DOHH2 (cell line): ENCODE measurements around the gene TUBB2B.
A peak's percentile ranks its signal among the peaks of the same experiment; 100 is the strongest.

Experiments used
- H3F3A ChIP-seq: fragments of 200-600 bp; sonication (generic), shearing (Covaris generic); 2 replicates; pipeline ENCODE4 v1.6.0; 2016; ENCODE audit warnings: antibody characterized with exemption, mild to moderate bottlenecking; ENCODE audit not compliant: control insufficient read depth, insufficient read depth
- H3K27ac ChIP-seq: fragments of 200-600 bp; sonication (generic); 2 replicates; pipeline ENCODE4 v1.5.1; 2014; ENCODE audit warnings: low read depth, mild to moderate bottlenecking, low read length, moderate library complexity
- H3K27me3 ChIP-seq: fragments of 200-600 bp; sonication (generic); 2 replicates; pipeline ENCODE4 v1.6.1; 2014; ENCODE audit warnings: mild to moderate bottlenecking, low read length, mixed read lengths; ENCODE audit not compliant: control insufficient read depth
- H3K36me3 ChIP-seq: fragments of 200-600 bp; sonication (generic); 2 replicates; pipeline ENCODE4 v1.6.1; 2014; ENCODE audit warnings: mild to moderate bottlenecking, low read length, moderate library complexity, mixed read lengths; ENCODE audit not compliant: control insufficient read depth
- H3K4me1 ChIP-seq: fragments of 200-600 bp; sonication (generic); 2 replicates; pipeline ENCODE4 v1.6.1; 2014; ENCODE audit warnings: mild to moderate bottlenecking, low read length, mixed read lengths; ENCODE audit not compliant: control insufficient read depth
- H3K4me2 ChIP-seq: fragments of 200-600 bp; sonication (generic); 2 replicates; pipeline ENCODE4 v1.6.0; 2014; ENCODE audit warnings: mild to moderate bottlenecking, low read length, moderate library complexity
- H3K4me3 ChIP-seq: fragments of 200-600 bp; sonication (generic); 2 replicates; pipeline ENCODE4 v1.5.1; 2014; ENCODE audit warnings: mild to moderate bottlenecking, low read length, mixed read lengths
- H3K79me2 ChIP-seq: fragments of 200-600 bp; sonication (generic); 2 replicates; pipeline ENCODE4 v1.6.1; 2014; ENCODE audit warnings: mild to moderate bottlenecking, low read length, mixed read lengths; ENCODE audit not compliant: control insufficient read depth
- H3K9me2 ChIP-seq: fragments of 200-600 bp; sonication (generic); replicated peaks from 2 replicates; pipeline ENCODE4 v1.6.1; 2014; ENCODE audit warnings: mild to moderate bottlenecking, low read length, mixed read lengths; ENCODE audit not compliant: control insufficient read depth
- H3K9me3 ChIP-seq: fragments of 200-600 bp; sonication (generic); 2 replicates; pipeline ENCODE4 v1.6.1; 2014; ENCODE audit warnings: antibody characterized with exemption, low read length, mixed read lengths; ENCODE audit not compliant: control insufficient read depth, insufficient read depth
- H4K20me1 ChIP-seq: fragments of 200-600 bp; sonication (generic); 2 replicates; pipeline ENCODE4 v1.6.0; 2014; ENCODE audit warnings: low read depth, mild to moderate bottlenecking, antibody characterized with exemption, low read length, moderate library complexity; ENCODE audit not compliant: control insufficient read depth, insufficient read depth
- CTCF ChIP-seq: fragments of 200-600 bp; sonication (generic); IDR thresholded peaks from one replicate; pipeline ENCODE4 v1.5.1; 2014; ENCODE audit warnings: antibody characterized with exemption, mild to moderate bottlenecking, low read depth, low read length; ENCODE audit not compliant: poor library complexity, severe bottlenecking
- EZH2phosphoT487 ChIP-seq: fragments of 200-600 bp; sonication (generic); IDR thresholded peaks from 2 replicates; pipeline ENCODE4 v1.6.1; 2017; ENCODE audit warnings: borderline replicate concordance, mild to moderate bottlenecking, antibody characterized with exemption, low read length, moderate library complexity, mixed read lengths

TUBB2B gene

GRCh38 chr6:3252861-3253596 is 25.6 kb upstream of the TUBB2B start:
- Histone ChIP-seq H3K4me2 (no peak overlapping the region), H3K27ac (no peak overlapping the region), H3K36me3 (no peaks in the 10 kb centered on the region), H3K79me2 (no peaks in the 10 kb centered on the region), H3K9me3 (peaks cover 9% of the 10 kb centered on the region; the same call in 1 of the 2 replicates), H3K9me2 (no peaks in the 10 kb centered on the region), H3K4me1 (peaks cover 9% of the 10 kb centered on the region), H3K27me3 (peaks cover 9% of the 10 kb centered on the region), H3K4me3 (no peak overlapping the region), H3F3A (no peaks in the 10 kb centered on the region), H4K20me1 (no peaks in the 10 kb centered on the region)
- no peak for TF ChIP-seq EZH2phosphoT487

- H3K4me1 ChIP-seq = peaks cover 9% of the 10 kb centered on the region
- H3K27me3 ChIP-seq = peaks cover 14% of the 10 kb centered on the region
- no peaks in the 10 kb centered on the region for H3K79me2 ChIP-seq
- H3K9me2 ChIP-seq = no peaks in the 10 kb centered on the region
- H3K9me3 ChIP-seq = peaks cover 9% of the 10 kb centered on the region; the same call in 1 of the 2 replicates
- H4K20me1 ChIP-seq = no peaks in the 10 kb centered on the region
- H3K36me3 ChIP-seq = no peaks in the 10 kb centered on the region
- TF ChIP-seq EZH2phosphoT487 (no peak), CTCF (no peak)
- H3K27ac ChIP-seq = no peak overlapping the region
- no peak overlapping the region for H3K4me3 ChIP-seq
- no peak overlapping the region for H3K4me2 ChIP-seq
- H3F3A ChIP-seq = no peaks in the 10 kb centered on the region
Measured at GRCh38 chr6:3252369-3252768, 24.9 kb upstream of the TUBB2B start.

- Histone ChIP-seq H3K4me3 (no peak overlapping the region), H3K9me2 (no peaks in the 10 kb centered on the region), H3K4me1 (peaks cover 9% of the 10 kb centered on the region), H3K79me2 (no peaks in the 10 kb centered on the region), H3K36me3 (no peaks in the 10 kb centered on the region), H3F3A (no peaks in the 10 kb centered on the region), H4K20me1 (no peaks in the 10 kb centered on the region), H3K27ac (no peak overlapping the region), H3K9me3 (peaks cover 9% of the 10 kb centered on the region; the same call in 1 of the 2 replicates), H3K4me2 (peak overlapping the region; percentile 36; the same call in 1 of the 2 replicates), H3K27me3 (peaks cover 17% of the 10 kb centered on the region)
- TF ChIP-seq EZH2phosphoT487 (no peak), CTCF (peak; percentile 91)
Measured at GRCh38 chr6:3251462-3252314, 24.2 kb upstream of the TUBB2B start.
